GM18858 (cell line): Measurements from ENCODE around the gene TAGLN.
A peak's percentile ranks its signal among the peaks of the same experiment; 100 is the strongest.

Experiments
- ATAC-seq: cut with Tn5 transposase; IDR thresholded peaks from one replicate; pipeline ENCODE4 v1.9.1; 2021; ENCODE audit not compliant: unreplicated experiment

TAGLN gene

DNA sequence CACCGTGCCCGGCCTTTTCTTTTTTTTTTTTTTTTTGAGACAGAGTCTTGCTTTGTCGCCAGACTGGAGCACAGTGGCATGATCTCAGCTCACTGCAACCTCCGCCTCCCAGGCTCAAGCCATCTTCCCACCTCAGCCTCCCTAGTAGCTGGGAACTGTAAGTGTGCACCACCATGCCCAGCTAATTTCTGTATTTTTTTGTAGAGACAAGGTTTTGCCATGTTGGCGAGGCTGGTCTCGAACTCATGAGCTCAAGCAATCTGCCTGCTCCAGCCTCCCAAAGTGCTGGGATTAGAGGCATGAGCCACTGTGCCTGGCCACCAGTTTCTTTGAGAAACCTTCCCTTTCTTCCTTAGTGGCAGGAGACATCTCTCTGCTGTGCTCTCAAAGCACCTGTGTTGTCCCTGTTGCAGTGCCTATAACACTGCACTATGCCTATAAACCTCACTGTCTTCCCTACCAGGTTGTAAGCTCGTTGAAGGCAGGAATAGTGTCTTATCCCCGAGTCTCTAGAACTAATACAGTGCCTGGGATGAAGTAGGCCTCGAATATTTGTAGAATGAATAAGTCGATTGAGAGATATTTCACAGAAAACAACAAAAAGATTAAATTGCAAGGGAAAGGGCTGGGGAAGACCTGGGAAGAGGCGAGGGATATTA lies 13.7 kb downstream of the TAGLN start:
- ATAC-seq = no peak

DNA sequence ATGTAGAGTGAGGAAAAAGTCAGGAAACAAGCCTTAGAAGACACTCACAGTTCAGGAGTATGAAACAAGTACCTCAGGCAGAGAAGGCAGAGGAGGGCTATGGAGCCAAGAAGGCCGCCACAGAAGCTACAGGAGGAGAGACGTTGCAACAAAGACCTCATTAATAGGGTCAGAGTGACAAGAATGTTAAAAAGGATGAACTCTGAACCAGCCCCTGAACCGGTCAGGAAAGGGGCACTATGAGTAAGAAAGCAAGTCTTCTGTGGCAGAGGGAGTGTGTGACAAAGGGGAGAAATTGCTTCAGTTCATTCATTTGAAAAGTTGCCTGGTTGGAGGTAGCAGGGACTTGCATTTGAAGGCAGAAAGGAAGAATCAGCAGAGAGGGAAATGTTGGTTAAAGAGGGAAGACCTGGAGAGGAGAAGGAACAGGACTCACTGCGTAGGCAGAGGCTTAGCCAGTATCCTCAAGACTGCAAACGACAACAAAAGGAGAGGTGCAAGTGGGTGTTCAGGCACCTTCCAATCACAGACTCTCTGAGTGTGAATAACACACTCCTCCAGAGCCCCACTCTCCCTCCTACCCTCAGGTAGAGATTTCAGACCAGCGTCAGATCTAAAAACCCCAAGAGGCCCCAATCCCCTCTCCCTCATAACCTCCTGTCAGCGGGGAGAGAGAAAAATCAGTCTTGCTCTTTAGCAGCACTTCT lies 15.4 kb downstream of the TAGLN start:
- ATAC-seq = no peak

DNA sequence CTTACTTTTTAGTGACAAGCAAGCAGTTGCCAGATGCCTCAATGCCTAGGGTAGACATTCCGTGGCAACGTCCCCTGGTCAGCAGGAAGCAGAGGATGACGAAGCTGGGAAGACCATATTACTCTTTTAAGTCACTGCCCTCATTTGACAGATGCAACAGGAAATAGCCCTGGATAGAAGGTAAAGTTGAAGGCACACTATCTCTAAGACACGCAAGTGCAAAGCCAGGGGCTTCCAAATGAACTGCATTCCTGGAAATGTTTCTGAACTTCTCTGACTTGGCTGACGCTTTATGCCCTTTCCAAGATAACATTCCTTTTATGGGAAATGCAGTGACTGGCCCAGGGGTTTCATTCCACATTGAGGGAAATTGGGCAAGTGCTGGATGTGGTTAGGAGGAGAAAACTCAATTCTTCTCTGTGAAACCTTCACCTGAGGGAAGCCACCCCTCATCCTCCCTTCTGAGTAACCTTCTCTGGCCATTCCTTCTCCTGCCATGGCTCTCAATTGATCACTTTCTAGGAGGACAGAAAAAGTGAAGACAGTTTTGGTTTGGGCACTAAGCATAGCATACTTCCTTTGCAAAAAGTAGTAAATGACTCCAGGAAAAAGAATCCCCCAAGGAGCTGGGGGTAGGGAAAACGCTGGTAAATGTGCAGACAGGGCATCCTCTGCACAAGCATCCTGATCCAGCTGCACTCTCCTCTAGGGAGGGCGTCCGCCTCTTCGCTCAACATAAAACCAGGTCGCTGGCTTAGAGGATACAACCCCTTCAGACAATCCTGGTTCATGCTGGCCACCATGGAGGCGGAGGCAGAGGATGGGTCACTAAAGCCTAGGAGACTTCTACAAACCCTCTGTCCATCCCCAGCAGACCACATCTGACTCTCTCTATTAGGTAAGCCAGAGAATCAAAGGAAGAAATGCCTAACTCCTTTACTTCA lies 18.2 kb downstream of the TAGLN start:
- ATAC-seq = no peak

DNA sequence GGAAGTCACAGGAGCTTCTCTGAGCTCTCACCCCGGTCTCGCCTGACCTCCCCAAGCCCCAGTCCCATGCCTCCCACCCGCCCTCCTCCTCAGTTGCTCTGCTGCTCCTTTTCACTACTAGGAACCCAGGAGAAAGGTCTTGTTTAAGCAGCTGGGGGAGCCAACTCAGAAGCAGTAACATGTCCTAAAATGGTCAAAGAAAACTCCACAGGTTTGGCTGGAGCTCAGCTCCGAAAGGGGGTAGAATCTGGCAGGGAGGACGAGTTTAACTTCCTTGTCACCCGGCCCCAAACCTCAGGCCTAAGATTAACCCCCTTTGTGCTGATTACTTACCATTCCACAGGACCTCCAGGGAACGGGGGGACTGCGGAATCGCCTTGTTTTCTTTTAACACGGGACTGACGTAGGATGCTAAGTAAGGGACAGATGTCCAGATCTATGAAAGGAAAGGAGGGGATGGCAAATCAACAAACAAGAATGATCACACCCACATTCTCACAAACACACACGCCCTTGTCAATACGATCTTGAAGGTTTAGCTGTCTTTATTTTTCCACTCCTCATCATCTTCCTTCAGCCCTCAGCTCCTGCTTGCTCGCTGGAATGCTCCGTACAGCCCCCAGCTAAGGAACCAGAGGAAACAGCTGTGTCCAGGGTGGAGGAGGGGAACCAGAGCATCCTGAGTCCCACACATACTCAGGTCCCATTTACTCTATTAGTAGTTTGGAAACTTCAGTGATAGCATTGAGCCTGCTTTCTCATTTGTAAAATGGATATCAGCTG lies 19.2 kb downstream of the TAGLN start:
- ATAC-seq = no peak

DNA sequence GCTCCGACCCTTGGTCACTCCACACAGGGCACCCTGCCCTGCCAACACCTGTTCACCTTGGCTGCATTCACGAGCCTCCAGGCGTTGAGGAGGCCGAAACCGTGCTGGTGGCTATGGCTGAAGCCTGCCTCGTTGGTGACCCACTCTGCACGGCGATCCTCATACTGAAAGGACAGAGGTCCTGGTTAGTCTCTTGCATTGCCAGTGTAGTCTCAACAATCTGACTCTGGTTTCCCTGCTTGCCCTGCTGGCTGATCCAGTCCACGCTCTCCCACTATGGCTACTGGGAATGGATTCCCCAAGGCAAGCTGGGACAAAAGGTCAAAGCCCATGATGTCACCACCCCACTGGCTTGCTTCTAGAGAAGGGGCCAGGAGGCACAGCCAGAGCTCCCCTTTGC lies 19.8 kb downstream of the TAGLN start:
- no peak for ATAC-seq

DNA sequence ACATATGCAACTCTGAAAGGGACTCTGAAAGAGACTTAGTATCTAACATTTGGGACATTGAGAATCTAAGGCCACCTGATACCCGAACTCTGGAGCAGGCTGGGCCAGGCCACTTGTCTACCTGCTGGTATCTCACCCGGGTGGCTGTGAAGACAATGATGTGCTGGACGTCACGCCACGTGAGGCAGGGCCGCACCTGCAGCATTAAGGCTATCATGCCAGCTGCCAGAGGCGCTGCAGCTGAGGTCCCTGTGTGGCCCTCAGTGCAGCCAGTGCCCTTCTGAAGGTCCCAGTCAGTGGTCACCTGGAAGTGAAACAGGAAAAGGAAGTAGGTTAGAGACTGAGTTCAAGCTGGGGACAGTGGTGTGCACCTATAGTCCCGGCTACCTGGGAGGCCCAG lies 20.3 kb downstream of the TAGLN start:
- ATAC-seq = no peak

DNA sequence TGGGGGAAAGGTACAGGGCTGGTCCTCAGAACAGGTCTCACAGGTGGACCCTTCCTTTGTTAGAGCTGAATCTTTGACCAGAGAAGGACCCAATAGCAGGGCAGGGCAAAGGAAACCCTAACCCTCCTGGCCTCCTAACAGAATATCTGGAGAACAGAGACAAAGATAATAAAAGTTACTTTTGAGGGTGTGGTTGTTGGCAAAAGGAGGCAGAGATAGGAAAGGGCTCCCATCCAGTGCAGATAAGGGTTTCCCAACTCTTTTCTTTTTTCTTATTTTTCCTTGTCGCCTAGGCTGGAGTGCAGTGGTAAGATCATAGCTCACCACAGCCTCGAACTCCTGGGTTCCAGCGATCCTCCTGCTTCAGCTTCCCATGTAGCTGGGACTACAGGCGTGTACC lies 20.8 kb downstream of the TAGLN start:
- ATAC-seq = no peak

DNA sequence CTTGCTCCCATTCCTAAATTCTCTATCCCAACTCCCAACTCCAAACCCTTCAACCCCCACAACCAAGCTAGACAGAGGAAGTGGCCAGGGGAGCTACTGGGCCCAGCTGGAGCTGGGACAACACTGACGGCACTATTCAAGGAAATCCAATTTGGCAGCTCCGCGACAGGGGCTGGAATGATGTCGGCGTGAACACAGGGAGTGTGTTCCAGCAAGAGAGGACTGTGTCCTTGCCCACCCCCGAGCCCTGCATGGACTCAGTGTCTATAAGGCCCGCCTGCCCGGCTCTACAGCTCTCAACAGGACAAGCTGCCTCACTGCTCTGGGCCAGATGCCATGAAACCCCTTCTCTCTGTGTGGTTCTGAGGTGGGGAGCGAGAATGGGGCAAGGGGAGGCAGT lies 21.4 kb downstream of the TAGLN start:
- ATAC-seq = no peak

DNA sequence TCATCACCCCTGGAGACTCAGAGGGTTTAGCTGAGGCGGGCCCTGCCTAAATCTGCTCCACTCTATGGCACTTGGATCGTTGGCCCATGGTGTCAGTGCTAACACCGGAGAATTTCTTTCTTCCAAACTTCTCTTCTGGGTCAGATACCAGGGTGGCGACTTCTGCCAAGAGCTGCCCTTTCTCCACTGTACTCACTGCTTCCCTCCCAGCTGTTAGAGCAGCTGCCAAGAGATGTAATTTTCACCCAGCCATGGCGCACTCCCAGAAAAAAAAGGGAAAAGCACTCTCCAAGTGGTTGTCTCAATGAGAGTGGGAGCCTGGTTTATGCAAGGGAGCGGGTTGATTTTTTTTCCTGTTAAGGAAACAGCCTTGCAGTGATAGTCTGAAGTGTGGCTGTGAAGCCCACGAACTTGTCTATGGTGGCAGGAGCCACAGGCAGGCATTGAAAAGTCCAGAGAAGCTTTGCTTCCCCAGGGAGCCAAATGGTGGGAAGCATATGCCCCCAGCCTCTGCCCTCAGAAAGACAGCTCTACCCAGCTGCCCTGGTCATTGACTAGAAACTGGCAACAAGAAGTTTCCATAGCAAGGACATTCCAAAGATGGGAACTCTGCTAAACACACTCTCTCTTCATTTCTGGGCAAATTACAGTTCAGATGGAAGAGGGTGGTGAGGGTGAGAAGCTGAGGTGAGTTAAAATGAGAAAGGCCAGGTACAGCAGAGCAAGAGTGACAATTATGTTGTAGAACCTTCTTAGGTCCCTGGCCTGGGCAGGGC lies 22.0 kb downstream of the TAGLN start:
- no peak for ATAC-seq

DNA sequence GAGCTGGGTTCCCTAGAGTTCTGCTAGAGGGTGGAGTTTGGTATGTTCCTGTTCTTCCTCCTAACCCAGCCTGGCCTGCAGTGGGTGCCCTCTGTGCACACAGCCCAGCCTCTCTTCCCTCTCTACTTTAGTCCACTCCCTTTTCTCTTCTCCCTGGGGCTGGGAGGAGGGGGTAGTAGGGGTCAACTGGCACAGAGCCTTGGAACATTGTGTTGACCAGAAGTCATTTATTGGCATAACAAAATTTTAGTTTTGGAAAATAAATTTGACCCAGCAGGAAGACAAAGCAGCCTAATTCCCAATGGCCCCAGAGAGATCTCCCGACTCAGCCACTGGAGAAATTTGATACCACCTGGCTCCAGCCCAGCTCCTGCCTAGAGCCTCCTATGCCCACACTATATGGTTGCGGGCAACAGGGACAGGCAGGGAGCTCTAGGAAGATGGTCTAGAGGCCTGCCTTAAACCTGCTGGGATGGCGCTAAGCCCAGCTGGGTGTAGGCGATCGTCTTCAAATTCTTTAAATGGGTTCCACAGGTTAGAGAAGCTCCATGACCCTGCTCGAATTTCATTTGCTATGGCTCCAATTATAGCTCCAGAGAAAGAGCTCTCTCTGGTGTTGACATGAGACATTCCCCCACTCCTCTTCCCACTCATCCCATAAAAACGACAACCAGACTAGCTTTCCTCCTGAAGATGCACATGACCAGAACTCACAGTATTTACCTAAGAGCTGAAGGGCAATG lies 22.8 kb downstream of the TAGLN start:
- no peak for ATAC-seq

DNA sequence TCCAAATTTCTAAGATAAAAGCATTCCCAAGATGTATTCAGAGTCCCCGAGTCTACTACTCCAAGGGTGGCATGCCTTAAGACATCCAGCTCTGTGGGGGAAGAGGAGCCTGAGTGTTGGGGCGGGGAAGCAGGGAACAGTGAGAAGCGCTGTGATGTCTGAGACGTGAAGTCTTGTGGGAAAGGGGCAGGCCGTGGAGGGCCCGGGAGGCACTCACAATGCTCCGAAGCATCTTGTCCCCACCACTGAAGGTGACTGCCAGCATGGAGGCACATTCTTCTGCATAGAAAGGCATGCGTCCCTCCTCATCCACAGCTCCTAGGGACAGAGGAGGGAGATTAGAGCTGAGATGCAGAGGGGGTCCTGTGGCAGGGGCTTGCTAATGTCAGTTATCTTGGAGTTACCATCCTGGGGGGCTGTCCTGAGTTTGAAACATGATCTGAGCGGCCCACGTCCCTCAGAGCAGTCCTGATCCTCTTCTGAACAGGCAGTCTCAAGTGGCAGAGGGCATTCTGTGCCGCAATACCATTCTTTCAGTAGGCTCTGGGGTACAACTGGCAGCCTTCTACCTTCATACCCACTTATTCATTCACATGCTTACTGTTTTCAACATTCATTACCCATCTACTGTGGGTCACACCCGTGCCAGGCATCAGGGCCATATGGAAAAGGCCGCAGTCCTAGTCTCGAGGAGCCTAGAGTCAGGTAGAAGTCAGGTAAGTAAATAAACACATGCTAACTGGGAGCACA lies 24.0 kb downstream of the TAGLN start:
- ATAC-seq = no peak

DNA sequence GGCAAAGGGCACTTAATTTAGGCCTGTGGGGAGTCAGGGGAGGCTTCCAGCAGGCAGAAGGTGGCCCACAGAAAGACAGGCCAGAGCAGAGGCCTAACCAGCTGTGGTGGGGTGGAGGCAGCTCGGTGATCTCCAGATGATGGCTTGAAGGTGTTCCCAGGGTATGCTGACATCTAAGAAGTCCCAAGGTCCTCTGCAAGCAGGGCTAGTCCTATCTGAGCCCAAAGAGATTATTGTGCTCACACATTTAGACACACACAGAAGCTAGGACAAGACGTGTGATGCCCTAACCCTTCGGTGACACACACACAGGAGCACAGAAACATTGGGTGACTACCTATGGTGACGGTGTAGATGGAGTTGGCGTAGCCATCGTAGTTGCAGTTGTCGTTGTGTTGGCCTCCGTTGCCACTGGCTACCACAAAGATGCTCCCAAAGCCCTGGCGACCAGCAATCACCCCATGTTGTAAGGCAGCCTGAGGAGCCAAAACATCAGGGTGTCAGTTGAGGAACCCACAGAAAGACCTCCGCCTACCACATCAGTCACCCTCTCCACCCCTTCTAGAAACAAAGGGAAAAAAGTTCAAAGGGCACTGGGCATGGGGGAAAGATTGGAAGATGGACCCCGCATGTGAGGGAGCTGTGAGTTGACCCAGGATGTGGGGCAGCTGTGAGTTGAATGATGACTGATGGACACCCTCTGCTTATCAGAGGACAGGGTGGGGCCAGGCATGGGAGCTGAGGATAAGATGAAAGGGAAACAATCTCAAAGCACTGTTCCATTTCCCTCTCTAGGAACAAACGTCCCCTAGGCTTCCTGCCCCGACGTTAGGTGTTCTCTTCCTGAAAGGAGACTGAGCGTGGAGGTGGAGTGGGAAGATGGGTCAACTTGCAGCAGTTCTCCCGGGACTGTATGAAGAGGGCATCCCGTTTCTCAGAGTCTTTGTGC lies 24.8 kb downstream of the TAGLN start:
- no peak for ATAC-seq

DNA sequence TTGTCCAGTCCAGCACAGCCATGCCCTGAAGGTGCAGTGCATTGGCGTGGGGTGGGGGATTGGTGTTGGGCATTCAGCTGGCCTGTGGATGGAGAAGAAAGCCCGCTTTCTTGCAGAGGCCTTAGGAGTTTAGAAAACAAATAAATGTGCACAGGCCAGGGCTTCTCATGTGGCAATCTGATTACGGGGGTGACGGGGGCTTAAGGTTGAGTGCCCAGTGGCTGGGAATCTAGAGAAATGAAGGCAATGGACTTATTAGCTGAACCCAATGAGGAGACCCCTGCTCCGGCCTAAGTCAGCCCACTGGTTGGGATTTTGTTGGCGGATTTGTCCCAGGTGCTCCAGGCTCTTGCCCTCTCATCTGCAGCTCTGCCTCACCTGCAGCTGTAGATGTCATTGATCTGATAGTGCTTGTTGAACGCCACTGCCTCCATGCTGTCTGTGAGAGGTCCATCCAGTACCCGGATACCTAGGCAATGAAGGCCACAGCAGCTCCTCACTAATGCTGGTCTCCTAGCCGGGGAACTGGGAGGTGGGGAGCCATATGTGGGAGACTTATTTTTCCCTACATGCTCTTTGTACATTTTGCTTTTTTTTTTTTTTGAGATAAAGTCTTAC lies 26.5 kb downstream of the TAGLN start:
- ATAC-seq = no peak

DNA sequence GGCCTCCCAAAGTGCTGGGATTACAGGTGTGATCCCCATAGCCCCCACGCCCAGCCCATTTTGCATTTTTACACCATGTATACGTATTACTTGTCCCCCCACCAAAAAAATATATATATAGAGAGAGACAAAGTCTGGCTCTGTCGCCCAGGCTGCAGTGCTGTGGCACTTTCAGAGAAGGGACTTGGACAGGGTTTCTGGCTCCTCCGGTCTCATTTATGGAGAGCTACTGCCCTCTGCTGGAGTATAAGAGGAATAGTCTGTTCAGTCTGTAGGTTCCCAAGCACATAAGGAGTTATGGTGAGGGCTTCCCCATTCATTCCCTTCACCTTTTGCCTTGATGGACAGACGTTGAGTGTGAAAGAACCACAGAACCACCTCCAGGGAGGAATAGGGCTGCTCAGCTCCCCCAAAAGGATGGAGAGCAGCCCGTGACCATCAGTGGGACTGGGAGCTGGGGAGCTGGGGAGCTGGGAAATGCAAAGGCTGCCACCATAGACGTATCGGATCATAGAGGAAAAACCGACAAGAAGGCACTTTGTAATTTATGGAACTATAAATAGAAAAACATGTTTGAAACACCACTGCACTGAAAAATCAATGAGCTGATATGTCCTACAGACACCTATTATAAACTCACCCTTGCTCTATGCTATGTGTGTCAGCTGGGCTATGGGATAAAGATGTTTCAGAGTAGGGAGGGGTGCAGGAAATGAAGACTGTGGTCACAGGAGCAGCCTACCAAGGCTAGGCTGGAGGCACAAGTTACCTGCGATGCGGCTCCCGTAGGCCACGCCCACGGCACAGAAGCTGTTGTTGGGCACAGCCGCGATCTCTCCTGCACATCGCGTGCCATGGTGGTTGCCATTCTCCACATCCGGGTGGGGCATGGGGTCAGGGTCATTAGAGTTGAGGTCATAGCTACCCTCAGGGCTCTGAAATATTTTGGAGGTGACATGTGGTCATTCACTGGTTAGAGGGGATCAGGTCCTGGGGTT lies 27.5 kb downstream of the TAGLN start:
- peak; percentile 49 for ATAC-seq

DNA sequence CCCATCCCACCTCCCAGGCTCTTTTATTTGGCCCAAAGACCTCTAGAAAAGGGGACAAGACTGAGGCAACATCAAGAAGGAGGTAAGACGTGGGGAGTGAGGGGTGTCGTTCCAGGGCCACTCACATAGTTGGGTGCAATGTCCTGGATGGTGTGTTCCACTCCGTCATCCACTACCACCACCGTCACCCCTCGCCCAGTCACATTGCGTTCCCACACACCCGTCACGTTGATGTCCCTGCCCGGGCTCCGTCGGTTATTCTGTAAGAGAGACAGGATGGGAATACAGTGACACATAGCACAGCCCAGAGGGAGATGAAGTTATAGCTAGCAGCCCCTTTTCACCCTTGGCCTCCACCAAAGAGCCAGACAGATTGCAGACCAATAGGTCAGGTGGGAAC lies 28.9 kb downstream of the TAGLN start:
- no peak for ATAC-seq

DNA sequence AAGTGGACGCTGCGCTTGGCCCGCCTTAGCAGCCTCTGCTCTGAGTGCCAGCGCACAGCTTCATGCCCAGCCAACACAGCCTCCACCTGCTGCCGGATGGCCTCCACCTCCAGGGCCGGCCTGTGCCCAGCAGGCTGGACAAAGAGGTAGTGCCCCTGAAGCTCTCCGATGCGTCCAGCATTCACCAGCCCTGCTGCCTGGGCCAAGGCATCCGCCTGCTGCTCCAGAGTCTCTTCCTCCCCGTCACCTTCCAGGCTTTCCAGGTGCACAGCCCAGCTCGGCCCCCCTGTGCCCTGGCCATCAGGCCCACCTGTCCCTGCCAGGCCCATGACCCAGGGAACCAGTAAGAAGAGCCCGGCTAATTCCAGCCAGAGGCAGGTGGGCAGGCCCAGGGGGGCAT lies 30.2 kb downstream of the TAGLN start:
- no peak for ATAC-seq
